SK-N-SH treated with all-trans-retinoic acid at 6 μM for 48 hours (cell line): ENCODE data around the gene MMP28.

Experiments used
- ATAC-seq: fragments of 200-7000 bp; cut with Tn5 transposase; 3 replicates; pipeline ENCODE4 v1.9.1; 2020; ENCODE audit warnings: mild to moderate bottlenecking, moderate library complexity
- ARNTL ChIP-seq: fragments of 450-650 bp; formaldehyde crosslinking; IDR thresholded peaks from 2 replicates; pipeline ENCODE4 v1.5.0; 2020; ENCODE audit warnings: low read depth, mild to moderate bottlenecking, moderate library complexity, borderline replicate concordance
- BACH2 ChIP-seq: fragments of 250-450 bp; sonication (Bioruptor Pico); IDR thresholded peaks from 2 replicates; pipeline ENCODE4 v1.9.0; 2021; ENCODE audit warnings: mild to moderate bottlenecking, borderline replicate concordance
- CSDC2 ChIP-seq: fragments of 250-450 bp; sonication (Bioruptor Pico); IDR thresholded peaks from 2 replicates; pipeline ENCODE4 v1.5.0; 2020; ENCODE audit warnings: mild to moderate bottlenecking, moderate library complexity
- ESRRG ChIP-seq: fragments of 250-450 bp; sonication (Bioruptor Pico); IDR thresholded peaks from 2 replicates; pipeline ENCODE4 v1.6.1; 2021; ENCODE audit warnings: mild to moderate bottlenecking
- GLIS3 ChIP-seq: fragments of 250-450 bp; sonication (Bioruptor Pico); IDR thresholded peaks from 2 replicates; pipeline ENCODE4 v1.5.0; 2020; ENCODE audit warnings: mild to moderate bottlenecking, moderate library complexity
- ISL1 ChIP-seq: fragments of 250-450 bp; sonication (Bioruptor Pico); IDR thresholded peaks from 2 replicates; pipeline ENCODE4 v2.1.2; 2022; ENCODE audit warnings: mild to moderate bottlenecking, moderate library complexity
- PPARA ChIP-seq: fragments of 250-450 bp; sonication (Bioruptor Pico); IDR thresholded peaks from 2 replicates; pipeline ENCODE4 v1.5.0; 2020; ENCODE audit warnings: mild to moderate bottlenecking, borderline replicate concordance
- RARB ChIP-seq: fragments of 250-450 bp; sonication (Bioruptor Pico); IDR thresholded peaks from 2 replicates; pipeline ENCODE4 v1.8.0; 2021; ENCODE audit warnings: mild to moderate bottlenecking, moderate library complexity
- TCF4 ChIP-seq: fragments of 250-450 bp; sonication (Bioruptor Pico); IDR thresholded peaks from 2 replicates; pipeline ENCODE4 v1.8.0; 2021; ENCODE audit warnings: mild to moderate bottlenecking, moderate library complexity, borderline replicate concordance
- ZFP3 ChIP-seq: fragments of 250-450 bp; sonication (Bioruptor Pico); IDR thresholded peaks from 2 replicates; pipeline ENCODE4 v1.5.0; 2020; ENCODE audit warnings: mild to moderate bottlenecking, moderate library complexity
- ZFP30 ChIP-seq: fragments of 450-650 bp; formaldehyde crosslinking; IDR thresholded peaks from 2 replicates; pipeline ENCODE4 v1.5.0; 2022; ENCODE audit warnings: mild to moderate bottlenecking, moderate library complexity
- ZNF8 ChIP-seq: fragments of 450-650 bp; formaldehyde crosslinking; IDR thresholded peaks from 2 replicates; pipeline ENCODE4 v1.5.0; 2020; ENCODE audit warnings: mild to moderate bottlenecking, moderate library complexity
- TF ChIP-seq, protein P1 (sequence below): fragments of 250-450 bp; sonication (Bioruptor Pico); IDR thresholded peaks from 2 replicates; pipeline ENCODE4 v1.5.1; 2021; ENCODE audit warnings: mild to moderate bottlenecking, moderate library complexity
- TF ChIP-seq, protein P2 (sequence below): fragments of 250-450 bp; sonication (Bioruptor Pico); IDR thresholded peaks from 2 replicates; pipeline ENCODE4 v1.5.0; 2020; ENCODE audit warnings: mild to moderate bottlenecking, moderate library complexity
- TF ChIP-seq, protein P3 (sequence below): fragments of 250-450 bp; sonication (Bioruptor Pico); IDR thresholded peaks from 2 replicates; pipeline ENCODE4 v1.5.1; 2020; ENCODE audit warnings: low read depth, mild to moderate bottlenecking, moderate library complexity
- TF ChIP-seq, protein P4 (sequence below): fragments of 250-450 bp; sonication (Bioruptor Pico); IDR thresholded peaks from 2 replicates; pipeline ENCODE4 v1.8.0; 2021; ENCODE audit warnings: low read depth, mild to moderate bottlenecking, moderate library complexity, borderline replicate concordance

Gene MMP28

DNA sequence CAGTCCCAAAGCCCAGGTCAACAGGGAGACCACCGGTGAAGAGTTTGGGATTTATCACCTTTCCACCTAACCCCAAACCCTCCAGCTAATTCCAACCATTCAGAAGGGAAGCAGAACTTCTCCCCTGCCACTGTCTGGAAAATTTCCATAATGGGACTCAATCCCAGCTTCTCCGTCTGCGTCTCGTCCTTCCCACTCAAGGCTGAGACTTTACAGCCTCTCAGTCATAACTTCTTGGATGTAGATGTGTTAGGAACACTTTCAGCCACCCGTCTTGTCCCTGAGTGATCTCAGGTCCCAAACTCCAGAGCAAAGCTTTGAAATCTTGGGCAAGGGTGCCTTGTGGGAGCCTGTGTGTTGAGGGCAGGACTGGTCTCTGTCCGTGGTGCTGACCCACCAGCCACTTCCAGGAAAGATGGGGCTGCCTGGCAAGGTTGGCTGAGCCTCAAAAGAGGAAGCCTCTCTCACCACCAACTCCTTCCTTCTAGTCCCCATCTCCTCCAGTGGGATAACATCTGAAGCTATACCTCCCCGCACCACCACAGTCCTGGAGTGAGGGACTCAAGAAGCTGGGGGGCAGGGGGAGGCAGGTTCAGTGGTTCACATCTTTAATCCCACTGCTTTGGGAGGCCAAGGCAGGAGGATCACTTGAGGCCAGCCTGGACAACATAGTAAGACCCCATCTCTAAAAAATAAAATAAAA, 51.7 kb downstream of the MMP28 start (continued):
- TF ChIP-seq, protein P1, sequence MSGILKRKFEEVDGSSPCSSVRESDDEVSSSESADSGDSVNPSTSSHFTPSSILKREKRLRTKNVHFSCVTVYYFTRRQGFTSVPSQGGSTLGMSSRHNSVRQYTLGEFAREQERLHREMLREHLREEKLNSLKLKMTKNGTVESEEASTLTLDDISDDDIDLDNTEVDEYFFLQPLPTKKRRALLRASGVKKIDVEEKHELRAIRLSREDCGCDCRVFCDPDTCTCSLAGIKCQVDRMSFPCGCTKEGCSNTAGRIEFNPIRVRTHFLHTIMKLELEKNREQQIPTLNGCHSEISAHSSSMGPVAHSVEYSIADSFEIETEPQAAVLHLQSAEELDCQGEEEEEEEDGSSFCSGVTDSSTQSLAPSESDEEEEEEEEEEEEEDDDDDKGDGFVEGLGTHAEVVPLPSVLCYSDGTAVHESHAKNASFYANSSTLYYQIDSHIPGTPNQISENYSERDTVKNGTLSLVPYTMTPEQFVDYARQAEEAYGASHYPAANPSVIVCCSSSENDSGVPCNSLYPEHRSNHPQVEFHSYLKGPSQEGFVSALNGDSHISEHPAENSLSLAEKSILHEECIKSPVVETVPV (CRISPR knock-in tag), result no peak

DNA sequence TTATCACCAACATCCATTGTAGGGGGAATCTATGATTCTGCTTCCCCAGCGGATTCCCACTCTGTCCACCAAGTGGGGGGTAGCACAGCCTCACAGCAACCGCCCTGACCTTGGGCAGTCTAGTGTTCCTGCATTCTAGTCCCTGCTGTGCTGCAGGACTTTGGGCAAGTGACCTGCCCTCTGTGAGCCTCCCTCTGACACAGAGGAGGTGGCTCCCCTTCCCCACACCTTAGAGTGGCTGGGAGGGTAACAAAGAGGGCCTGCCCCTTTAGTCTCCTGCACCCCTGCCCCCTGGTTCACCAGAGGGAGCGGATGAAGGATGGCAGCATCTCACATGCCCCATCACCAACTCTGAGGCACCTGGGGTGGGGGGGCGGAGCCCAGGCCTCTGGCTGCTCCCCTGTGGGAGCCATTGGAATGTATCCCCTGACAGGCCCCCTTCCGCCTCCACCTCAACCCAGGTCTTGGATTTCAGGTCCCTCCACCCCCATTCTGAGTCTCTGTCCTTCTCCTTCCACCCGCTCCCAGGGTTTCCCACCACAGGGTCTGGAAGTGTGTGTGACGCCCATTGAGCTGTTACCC, 52.5 kb downstream of the MMP28 start:
- no peak for ATAC-seq
- TF ChIP-seq, protein P2, sequence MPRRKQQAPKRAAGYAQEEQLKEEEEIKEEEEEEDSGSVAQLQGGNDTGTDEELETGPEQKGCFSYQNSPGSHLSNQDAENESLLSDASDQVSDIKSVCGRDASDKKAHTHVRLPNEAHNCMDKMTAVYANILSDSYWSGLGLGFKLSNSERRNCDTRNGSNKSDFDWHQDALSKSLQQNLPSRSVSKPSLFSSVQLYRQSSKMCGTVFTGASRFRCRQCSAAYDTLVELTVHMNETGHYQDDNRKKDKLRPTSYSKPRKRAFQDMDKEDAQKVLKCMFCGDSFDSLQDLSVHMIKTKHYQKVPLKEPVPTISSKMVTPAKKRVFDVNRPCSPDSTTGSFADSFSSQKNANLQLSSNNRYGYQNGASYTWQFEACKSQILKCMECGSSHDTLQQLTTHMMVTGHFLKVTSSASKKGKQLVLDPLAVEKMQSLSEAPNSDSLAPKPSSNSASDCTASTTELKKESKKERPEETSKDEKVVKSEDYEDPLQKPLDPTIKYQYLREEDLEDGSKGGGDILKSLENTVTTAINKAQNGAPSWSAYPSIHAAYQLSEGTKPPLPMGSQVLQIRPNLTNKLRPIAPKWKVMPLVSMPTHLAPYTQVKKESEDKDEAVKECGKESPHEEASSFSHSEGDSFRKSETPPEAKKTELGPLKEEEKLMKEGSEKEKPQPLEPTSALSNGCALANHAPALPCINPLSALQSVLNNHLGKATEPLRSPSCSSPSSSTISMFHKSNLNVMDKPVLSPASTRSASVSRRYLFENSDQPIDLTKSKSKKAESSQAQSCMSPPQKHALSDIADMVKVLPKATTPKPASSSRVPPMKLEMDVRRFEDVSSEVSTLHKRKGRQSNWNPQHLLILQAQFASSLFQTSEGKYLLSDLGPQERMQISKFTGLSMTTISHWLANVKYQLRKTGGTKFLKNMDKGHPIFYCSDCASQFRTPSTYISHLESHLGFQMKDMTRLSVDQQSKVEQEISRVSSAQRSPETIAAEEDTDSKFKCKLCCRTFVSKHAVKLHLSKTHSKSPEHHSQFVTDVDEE (CRISPR knock-in tag), result no peak
- TF ChIP-seq CSDC2 (CRISPR knock-in tag) (no peak), ZFP30 (CRISPR knock-in tag) (no peak), ESRRG (CRISPR knock-in tag) (no peak), ARNTL (no peak), TCF4 (no peak), ISL1 (CRISPR knock-in tag) (no peak), ZFP3 (CRISPR knock-in tag) (no peak), GLIS3 (no peak), PPARA (CRISPR knock-in tag) (no peak), ZNF8 (CRISPR knock-in tag) (no peak), BACH2 (CRISPR knock-in tag) (no peak)
- TF ChIP-seq, protein P3, sequence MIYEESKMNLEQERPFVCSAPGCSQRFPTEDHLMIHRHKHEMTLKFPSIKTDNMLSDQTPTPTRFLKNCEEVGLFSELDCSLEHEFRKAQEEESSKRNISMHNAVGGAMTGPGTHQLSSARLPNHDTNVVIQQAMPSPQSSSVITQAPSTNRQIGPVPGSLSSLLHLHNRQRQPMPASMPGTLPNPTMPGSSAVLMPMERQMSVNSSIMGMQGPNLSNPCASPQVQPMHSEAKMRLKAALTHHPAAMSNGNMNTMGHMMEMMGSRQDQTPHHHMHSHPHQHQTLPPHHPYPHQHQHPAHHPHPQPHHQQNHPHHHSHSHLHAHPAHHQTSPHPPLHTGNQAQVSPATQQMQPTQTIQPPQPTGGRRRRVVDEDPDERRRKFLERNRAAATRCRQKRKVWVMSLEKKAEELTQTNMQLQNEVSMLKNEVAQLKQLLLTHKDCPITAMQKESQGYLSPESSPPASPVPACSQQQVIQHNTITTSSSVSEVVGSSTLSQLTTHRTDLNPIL (CRISPR knock-in tag), result no peak
- TF ChIP-seq, protein P4, sequence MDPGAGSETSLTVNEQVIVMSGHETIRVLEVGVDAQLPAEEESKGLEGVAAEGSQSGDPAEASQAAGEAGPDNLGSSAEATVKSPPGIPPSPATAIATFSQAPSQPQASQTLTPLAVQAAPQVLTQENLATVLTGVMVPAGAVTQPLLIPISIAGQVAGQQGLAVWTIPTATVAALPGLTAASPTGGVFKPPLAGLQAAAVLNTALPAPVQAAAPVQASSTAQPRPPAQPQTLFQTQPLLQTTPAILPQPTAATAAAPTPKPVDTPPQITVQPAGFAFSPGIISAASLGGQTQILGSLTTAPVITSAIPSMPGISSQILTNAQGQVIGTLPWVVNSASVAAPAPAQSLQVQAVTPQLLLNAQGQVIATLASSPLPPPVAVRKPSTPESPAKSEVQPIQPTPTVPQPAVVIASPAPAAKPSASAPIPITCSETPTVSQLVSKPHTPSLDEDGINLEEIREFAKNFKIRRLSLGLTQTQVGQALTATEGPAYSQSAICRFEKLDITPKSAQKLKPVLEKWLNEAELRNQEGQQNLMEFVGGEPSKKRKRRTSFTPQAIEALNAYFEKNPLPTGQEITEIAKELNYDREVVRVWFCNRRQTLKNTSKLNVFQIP (CRISPR knock-in tag), result no peak

DNA sequence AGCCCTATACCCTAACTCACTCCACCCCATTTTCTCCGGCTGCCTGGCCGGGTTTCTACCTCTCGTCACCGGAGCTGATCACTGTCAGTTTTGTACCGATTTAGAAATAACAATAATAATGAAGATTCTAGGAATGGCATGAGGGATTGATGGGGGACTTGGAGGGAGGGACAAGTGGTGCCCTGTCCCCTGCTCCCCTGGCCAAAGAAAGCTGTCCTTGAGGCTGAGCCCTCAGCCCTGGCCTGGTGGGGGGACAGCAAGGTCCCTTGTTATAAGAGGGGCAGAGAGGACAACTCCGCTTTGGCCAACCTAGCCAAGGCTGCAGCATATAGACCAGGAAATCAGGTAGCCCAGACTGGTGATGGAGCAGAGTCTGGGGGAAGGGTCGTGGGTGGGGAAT, 52.9 kb downstream of the MMP28 start:
- no peak for TF ChIP-seq BACH2 (CRISPR knock-in tag)
- TF ChIP-seq RARB (CRISPR knock-in tag), result no peak
- no peak for TF ChIP-seq ESRRG (CRISPR knock-in tag)
- ATAC-seq, result no peak

DNA sequence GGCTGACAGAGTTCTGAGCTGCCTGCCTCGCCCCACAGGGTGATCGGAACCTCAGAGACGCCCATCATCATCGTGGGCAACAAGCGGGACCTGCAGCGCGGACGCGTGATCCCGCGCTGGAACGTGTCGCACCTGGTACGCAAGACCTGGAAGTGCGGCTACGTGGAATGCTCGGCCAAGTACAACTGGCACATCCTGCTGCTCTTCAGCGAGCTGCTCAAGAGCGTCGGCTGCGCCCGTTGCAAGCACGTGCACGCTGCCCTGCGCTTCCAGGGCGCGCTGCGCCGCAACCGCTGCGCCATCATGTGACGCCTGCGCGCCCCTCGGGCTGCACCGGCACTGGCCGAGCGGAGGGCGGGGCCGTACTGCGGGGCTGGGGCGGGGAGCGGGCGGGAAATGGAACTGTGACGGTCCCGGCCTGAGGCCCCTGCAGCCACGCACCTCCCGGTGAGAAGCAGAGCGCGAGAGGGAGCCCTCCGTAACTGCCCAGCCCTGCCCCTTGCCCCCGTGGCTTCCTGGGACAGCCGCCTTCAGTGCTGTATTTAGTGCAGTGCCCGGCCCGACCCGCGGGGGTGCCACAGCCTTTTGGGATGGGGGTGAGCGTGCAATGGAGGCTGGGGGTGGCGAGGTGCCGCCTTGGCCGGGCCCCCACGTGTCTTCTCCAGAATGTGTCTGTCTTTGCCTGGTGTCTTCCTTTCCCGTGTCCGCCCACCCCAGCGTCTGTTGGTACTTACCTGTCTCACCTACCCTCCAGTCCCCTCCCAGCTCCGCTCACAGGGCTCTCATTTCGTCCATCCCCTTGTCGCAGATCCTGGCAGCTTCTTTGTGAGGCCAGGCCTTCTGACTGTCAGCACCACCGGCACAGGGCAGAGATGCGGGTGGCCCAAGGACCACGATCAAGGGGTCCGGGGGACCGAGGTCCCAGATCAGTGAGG, 54.2 kb downstream of the MMP28 start:
- TF ChIP-seq, protein P4 (CRISPR knock-in tag), result no peak
- no peak for TF ChIP-seq CSDC2 (CRISPR knock-in tag)
- peak; percentile 5; the same call in 1 of the 3 replicates for ATAC-seq
